Prostate gland (tissue), 2 donors: ENCODE results near the gene DIAPH2.

Source experiments
- POLR2A ChIP-seq: fragments of 450-650 bp; IDR thresholded peaks from one replicate; pipeline ENCODE4 v1.6.1; 2016; ENCODE audit warnings: antibody characterized with exemption, mild to moderate bottlenecking
- POLR2AphosphoS5 ChIP-seq: sonication (generic); formaldehyde crosslinking; IDR thresholded peaks from one replicate; pipeline ENCODE4 v1.6.1; 2017; ENCODE audit warnings: antibody characterized with exemption
- TF ChIP-seq, protein P1 (sequence below), 4 experiments: fragments of 200-600 bp in 2 of 4; fragments of 450-650 bp in 2 of 4; sonication (generic) in 2 of 4; IDR thresholded peaks; 1 replicate in 3 of 4; 2 replicates in 1 of 4; pipeline ENCODE4 v1.5.1; 2016 to 2019; ENCODE audit warnings: antibody characterized with exemption in 4 of 4, mild to moderate bottlenecking in 2 of 4, moderate library complexity in 2 of 4

DNA sequence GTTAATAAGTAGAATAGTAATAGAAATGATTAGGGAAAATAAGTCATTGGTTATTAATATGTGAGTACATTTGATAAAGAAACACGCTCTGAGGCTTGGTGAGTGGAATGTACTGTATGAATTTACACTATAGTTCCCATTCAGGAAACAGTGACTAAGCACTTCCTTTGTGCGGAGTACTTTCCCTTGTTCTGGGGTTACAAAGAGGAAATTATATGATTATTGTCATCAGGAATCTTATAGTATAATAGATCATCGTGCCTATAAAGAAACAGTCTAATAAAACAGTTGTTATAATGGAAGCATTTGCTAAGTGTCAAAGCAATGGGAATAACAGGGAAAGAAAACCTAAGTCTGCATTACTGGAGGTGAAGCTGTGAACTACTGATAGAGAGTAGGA is 337.0 kb downstream of the DIAPH2 start:
- TF ChIP-seq, protein P1, sequence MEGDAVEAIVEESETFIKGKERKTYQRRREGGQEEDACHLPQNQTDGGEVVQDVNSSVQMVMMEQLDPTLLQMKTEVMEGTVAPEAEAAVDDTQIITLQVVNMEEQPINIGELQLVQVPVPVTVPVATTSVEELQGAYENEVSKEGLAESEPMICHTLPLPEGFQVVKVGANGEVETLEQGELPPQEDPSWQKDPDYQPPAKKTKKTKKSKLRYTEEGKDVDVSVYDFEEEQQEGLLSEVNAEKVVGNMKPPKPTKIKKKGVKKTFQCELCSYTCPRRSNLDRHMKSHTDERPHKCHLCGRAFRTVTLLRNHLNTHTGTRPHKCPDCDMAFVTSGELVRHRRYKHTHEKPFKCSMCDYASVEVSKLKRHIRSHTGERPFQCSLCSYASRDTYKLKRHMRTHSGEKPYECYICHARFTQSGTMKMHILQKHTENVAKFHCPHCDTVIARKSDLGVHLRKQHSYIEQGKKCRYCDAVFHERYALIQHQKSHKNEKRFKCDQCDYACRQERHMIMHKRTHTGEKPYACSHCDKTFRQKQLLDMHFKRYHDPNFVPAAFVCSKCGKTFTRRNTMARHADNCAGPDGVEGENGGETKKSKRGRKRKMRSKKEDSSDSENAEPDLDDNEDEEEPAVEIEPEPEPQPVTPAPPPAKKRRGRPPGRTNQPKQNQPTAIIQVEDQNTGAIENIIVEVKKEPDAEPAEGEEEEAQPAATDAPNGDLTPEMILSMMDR (IDR thresholded peaks at IDR 0.05) = no peak
- TF ChIP-seq POLR2A (no peak), POLR2AphosphoS5 (no peak)
